Suprapubic skin (tissue), 4 donors: ENCODE measurements around the gene APOBEC3A.

Experiments
- EP300 ChIP-seq: sonication (generic); formaldehyde crosslinking; IDR thresholded peaks from one replicate; pipeline ENCODE4 v1.6.1; 2017; ENCODE audit warnings: antibody characterized with exemption
- POLR2A ChIP-seq, 2 donors: fragments of 450-650 bp; IDR thresholded peaks; one replicate each; pipeline ENCODE4 v1.6.1; 2017; ENCODE audit warnings: antibody characterized with exemption in 2 of 2, mild to moderate bottlenecking in 2 of 2, moderate library complexity in 2 of 2
- POLR2AphosphoS5 ChIP-seq, 3 donors: sonication (generic); formaldehyde crosslinking; IDR thresholded peaks; one replicate each; pipeline ENCODE4 v1.6.1; 2017; ENCODE audit warnings: antibody characterized with exemption in 3 of 3
- TF ChIP-seq, protein P1 (sequence below), 2 donors: fragments of 200-600 bp in 1 of 2; fragments of 450-650 bp in 1 of 2; sonication (generic) in 1 of 2; IDR thresholded peaks; one replicate each; pipeline ENCODE4 v1.5.1; 2016 to 2019; ENCODE audit warnings: antibody characterized with exemption in 2 of 2, mild to moderate bottlenecking in 1 of 2, moderate library complexity in 1 of 2

DNA sequence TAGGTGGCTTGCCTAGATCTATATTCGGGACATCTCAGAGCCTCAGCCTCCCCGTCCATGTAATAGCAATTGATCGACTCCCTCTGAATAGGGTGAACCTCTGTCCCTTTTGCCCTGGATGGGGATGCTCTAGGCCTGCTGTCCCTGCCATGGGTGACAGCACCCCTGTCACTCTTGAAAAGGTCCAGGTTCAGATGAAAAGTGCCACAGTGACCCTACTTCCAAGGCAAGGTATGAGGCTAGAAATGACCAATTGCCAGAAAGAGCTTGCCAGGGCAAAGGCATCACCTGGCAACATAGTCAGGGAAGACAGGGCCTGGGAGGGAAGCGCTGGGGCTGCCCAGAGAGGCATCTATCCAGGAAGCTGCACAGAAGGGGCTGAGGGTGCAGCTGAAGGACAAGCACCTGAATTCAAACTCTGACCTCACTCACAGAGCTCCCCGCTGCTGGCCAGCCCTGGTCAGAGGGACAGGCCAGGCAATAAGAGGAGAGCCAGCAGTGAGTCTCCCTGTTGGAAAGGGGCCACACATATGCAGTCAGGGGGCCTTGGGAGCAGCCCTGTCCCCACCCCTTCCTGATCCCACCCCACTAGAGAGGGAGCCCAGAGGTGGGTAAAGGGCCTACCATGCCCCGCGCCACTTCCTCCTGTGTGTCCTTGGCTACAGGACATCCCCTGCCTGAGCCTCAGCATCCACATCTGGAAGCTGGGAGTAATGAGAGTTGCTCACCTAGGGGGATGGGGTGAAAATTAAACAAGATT, 9.0 kb upstream of the APOBEC3A start:
- TF ChIP-seq POLR2AphosphoS5 (IDR thresholded peaks at IDR 0.05) (no peak), EP300 (no peak), POLR2A (IDR thresholded peaks at IDR 0.05) (no peak)
- TF ChIP-seq, protein P1, sequence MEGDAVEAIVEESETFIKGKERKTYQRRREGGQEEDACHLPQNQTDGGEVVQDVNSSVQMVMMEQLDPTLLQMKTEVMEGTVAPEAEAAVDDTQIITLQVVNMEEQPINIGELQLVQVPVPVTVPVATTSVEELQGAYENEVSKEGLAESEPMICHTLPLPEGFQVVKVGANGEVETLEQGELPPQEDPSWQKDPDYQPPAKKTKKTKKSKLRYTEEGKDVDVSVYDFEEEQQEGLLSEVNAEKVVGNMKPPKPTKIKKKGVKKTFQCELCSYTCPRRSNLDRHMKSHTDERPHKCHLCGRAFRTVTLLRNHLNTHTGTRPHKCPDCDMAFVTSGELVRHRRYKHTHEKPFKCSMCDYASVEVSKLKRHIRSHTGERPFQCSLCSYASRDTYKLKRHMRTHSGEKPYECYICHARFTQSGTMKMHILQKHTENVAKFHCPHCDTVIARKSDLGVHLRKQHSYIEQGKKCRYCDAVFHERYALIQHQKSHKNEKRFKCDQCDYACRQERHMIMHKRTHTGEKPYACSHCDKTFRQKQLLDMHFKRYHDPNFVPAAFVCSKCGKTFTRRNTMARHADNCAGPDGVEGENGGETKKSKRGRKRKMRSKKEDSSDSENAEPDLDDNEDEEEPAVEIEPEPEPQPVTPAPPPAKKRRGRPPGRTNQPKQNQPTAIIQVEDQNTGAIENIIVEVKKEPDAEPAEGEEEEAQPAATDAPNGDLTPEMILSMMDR (IDR thresholded peaks at IDR 0.05): no peak
